Subcutaneous abdominal adipose tissue (tissue), 5 donors: ENCODE data around the gene LRRC31.

Source experiments
- H3K27ac ChIP-seq: one replicate; pipeline ENCODE4 v1.7.0; 2013; ENCODE audit warnings: low read depth, mild to moderate bottlenecking, inconsistent platforms, low read length, moderate library complexity
- H3K27me3 ChIP-seq, 5 donors: one replicate each; pipeline ENCODE4 v1.7.0; 2013; ENCODE audit warnings: low read length in 5 of 5, inconsistent platforms in 1 of 5; ENCODE audit not compliant: control insufficient read depth in 5 of 5, insufficient read depth in 4 of 5
- H3K36me3 ChIP-seq, 5 donors: one replicate each; pipeline ENCODE4 v1.7.0; 2013; ENCODE audit warnings: low read length in 5 of 5; ENCODE audit not compliant: control insufficient read depth in 5 of 5, insufficient read depth in 5 of 5
- H3K4me1 ChIP-seq, 5 donors: one replicate each; pipeline ENCODE4 v1.7.0; 2013; ENCODE audit warnings: low read length in 5 of 5, mild to moderate bottlenecking in 3 of 5, moderate library complexity in 1 of 5; ENCODE audit not compliant: control insufficient read depth in 5 of 5, insufficient read depth in 5 of 5
- H3K4me3 ChIP-seq, 5 donors: one replicate each; pipeline ENCODE4 v1.7.0; 2013; ENCODE audit warnings: low read length in 5 of 5, low read depth in 1 of 5
- H3K9ac ChIP-seq, 5 donors: one replicate each; pipeline ENCODE4 v1.7.0; 2013; ENCODE audit warnings: low read length in 5 of 5, mild to moderate bottlenecking in 4 of 5, moderate library complexity in 3 of 5
- H3K9me3 ChIP-seq, 5 donors: one replicate each; pipeline ENCODE4 v1.7.0; 2013; ENCODE audit warnings: low read length in 5 of 5; ENCODE audit not compliant: control insufficient read depth in 5 of 5
- donor health status: healthy.
- donor health status: healthy.
- donor health status: healthy.
- donor health status: healthy.
- donor health status: healthy.

LRRC31 gene

DNA sequence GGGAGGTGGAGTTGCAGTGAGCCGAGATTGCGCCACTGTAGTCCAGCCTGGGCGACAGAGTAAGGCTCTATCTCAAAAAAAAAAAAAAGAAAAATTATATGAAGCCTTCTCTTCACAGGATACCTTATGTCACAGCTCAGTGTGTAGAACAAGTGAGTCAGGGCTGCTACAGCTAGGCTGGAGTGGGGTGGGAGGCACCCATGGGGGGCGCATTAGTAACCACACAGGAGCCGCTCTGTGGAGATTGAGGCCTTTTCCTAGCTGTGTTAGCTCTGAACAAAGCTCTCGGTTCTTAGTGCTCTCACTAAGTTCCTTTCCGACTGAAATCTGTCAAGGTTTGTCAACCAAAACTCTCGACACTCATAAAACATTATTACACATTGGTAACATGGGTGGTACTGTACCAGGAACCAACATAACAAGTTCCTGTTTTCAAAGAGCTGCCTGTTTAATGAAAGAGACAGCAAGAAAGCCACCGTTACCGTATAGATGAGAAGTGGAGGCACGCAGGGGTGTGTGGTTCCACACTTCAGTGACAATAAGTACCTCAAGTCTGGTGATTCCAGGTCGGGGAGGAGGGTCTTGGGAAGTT is 4.5 kb downstream of the LRRC31 start:
- H3K9ac ChIP-seq: peak overlapping the region in 1 of 5 donors; percentile 39
- no peaks in the 10 kb centered on the region for H3K27me3 ChIP-seq
- H3K27ac ChIP-seq: no peak overlapping the region
- H3K36me3 ChIP-seq: no peaks in the 10 kb centered on the region
- peaks cover 0 to 9% (median 2%) of the 10 kb centered on the region in 5 donors for H3K4me1 ChIP-seq
- no peaks in the 10 kb centered on the region for H3K9me3 ChIP-seq
- H3K4me3 ChIP-seq: no peak overlapping the region

GRCh38 chr3:169864270-169864669 is 5.5 kb downstream of the LRRC31 start:
- H3K9me3 ChIP-seq: no peaks in the 10 kb centered on the region
- no peaks in the 10 kb centered on the region for H3K36me3 ChIP-seq
- H3K4me3 ChIP-seq: no peak overlapping the region
- H3K4me1 ChIP-seq: peaks cover 0 to 3% (median 0%) of the 10 kb centered on the region in 5 donors
- H3K9ac ChIP-seq: no peak overlapping the region
- no peaks in the 10 kb centered on the region for H3K27me3 ChIP-seq
- no peak overlapping the region for H3K27ac ChIP-seq

DNA sequence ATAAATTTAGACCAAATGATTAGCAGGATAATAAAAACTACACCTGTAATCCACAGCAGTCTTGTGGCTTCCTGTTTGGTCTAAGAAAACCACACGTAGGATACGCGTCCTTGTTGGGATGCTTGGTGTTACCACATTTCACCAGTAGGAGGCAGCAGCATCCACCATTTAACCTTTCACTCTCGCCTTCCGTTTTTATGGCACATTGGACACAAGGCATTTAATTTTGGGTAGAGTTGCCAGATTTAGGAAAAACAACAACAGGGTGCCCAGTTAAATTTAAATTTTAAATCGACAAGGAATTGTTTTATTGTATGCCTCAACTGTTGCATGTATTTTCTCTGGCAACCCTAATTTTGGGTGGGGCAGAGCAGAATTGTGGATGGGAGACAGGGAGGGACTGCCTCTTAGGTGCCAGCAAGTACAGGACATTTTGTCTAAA is 6.3 kb downstream of the LRRC31 start:
- Histone ChIP-seq H3K4me3 (no peak overlapping the region), H3K36me3 (no peaks in the 10 kb centered on the region), H3K27me3 (no peaks in the 10 kb centered on the region), H3K4me1 (peaks cover 0 to 3% (median 0%) of the 10 kb centered on the region in 5 donors), H3K9ac (no peak overlapping the region), H3K27ac (no peak overlapping the region), H3K9me3 (no peaks in the 10 kb centered on the region)

GRCh38 chr3:169861871-169862270 is 7.9 kb downstream of the LRRC31 start:
- Histone ChIP-seq H3K9ac (no peak overlapping the region), H3K4me3 (no peak overlapping the region), H3K27ac (no peak overlapping the region), H3K4me1 (peaks cover 0 to 3% (median 0%) of the 10 kb centered on the region in 5 donors), H3K36me3 (no peaks in the 10 kb centered on the region), H3K9me3 (no peaks in the 10 kb centered on the region), H3K27me3 (peaks cover 0 to 5% (median 0%) of the 10 kb centered on the region in 5 donors)

DNA sequence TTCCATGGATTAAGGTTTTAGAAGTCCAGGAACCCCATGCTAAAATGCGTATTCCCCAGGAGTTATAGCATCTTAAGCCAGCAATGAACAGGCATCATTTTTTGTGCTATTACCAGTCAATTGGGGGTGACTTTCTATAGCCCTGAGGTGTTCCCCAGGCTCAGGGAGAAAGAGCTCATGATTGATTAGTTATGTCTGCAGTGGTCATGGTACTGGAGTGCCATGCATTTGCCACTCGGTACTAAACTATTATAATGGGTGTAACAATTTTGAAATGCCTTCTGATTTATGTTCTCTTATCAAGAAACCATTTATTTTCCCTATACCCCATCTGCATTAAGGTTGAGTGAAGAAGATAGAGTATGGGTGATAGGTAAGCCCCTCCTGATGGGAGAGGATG is 11.9 kb downstream of the LRRC31 start:
- no peak overlapping the region for H3K4me3 ChIP-seq
- peaks cover 0 to 7% (median 2%) of the 10 kb centered on the region in 5 donors for H3K27me3 ChIP-seq
- no peaks in the 10 kb centered on the region for H3K9me3 ChIP-seq
- H3K27ac ChIP-seq: no peak overlapping the region
- no peaks in the 10 kb centered on the region for H3K36me3 ChIP-seq
- H3K9ac ChIP-seq: no peak overlapping the region
- H3K4me1 ChIP-seq: no peaks in the 10 kb centered on the region

DNA sequence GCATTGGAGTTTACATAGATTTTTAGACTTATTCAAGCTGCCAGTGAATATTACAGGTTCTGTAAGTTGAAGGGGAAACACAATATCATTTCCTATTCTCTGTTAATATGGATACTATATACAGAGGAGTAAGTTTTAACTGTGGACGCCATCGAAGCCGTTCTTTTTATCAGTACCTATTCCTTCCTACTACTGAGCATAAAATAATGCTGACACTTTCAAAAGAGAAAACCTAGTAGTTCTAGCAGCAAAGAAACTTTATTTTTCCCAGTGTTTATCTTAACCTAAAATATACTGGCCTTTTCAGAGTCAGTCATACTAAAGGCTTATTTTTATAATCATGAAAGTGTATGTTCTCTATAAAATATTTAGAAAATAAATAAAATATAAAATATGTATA is 14.2 kb downstream of the LRRC31 start:
- Histone ChIP-seq H3K27ac (no peak overlapping the region), H3K9ac (no peak overlapping the region), H3K36me3 (no peaks in the 10 kb centered on the region), H3K9me3 (no peaks in the 10 kb centered on the region), H3K4me1 (no peaks in the 10 kb centered on the region), H3K27me3 (peaks cover 0 to 9% (median 2%) of the 10 kb centered on the region in 5 donors), H3K4me3 (no peak overlapping the region)

DNA sequence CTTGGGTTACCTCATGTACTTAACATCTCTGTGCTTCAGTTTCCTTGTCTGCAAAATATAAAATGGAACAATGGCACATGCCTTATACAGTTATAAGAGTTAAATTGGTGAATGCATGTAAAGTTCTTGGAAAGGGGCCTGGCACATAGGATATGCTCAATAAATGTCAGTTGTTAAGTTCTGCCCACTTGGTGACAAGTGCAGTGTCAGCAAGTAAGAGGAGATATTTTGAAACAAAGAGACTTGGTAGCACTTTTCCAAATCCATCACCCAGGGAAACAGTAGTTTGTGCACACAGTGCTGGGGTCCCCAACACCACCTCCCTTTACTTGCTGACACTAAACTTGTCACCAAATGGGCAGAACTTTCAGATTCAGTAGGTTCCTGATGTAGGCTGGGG is 19.1 kb downstream of the LRRC31 start:
- Histone ChIP-seq H3K4me1 (peaks cover 0 to 6% (median 0%) of the 10 kb centered on the region in 5 donors), H3K9me3 (no peaks in the 10 kb centered on the region), H3K4me3 (no peak overlapping the region), H3K36me3 (no peaks in the 10 kb centered on the region), H3K27me3 (peaks cover 0 to 4% (median 2%) of the 10 kb centered on the region in 5 donors), H3K9ac (no peak overlapping the region), H3K27ac (no peak overlapping the region)

- no peaks in the 10 kb centered on the region for H3K36me3 ChIP-seq
- peaks cover 0 to 4% (median 1%) of the 10 kb centered on the region in 5 donors for H3K27me3 ChIP-seq
- no peaks in the 10 kb centered on the region for H3K9me3 ChIP-seq
- H3K4me1 ChIP-seq: peaks cover 0 to 6% (median 0%) of the 10 kb centered on the region in 5 donors
- no peak overlapping the region for H3K27ac ChIP-seq
- H3K9ac ChIP-seq: no peak overlapping the region
- no peak overlapping the region for H3K4me3 ChIP-seq
These were observed 21.0 kb downstream of the LRRC31 start for GRCh38 chr3:169848741-169849140.

DNA sequence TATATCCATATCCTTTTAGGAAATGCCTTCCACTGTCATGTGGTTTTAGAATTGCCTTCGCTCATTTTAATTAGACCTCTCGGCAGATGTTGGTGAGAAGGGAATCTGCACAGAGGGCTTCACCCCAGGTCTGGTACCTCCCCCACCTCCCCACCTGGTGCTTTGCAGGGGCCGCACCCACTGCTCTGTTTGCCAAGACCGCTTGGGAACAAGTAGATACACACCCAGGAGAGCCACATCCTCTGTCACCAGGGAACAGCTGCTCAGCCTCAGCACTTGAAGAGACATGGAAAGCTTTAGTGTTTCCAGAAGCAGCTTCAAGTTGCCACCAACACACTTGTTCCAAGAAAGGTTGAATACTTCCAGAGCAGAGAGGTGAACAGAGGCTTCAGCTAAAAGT is 21.8 kb downstream of the LRRC31 start:
- H3K9me3 ChIP-seq: no peaks in the 10 kb centered on the region
- H3K36me3 ChIP-seq: no peaks in the 10 kb centered on the region
- no peak overlapping the region for H3K27ac ChIP-seq
- H3K4me3 ChIP-seq: no peak overlapping the region
- no peak overlapping the region for H3K9ac ChIP-seq
- peaks cover 0 to 6% (median 0%) of the 10 kb centered on the region in 5 donors for H3K4me1 ChIP-seq
- peaks cover 0 to 4% (median 0%) of the 10 kb centered on the region in 5 donors for H3K27me3 ChIP-seq

DNA sequence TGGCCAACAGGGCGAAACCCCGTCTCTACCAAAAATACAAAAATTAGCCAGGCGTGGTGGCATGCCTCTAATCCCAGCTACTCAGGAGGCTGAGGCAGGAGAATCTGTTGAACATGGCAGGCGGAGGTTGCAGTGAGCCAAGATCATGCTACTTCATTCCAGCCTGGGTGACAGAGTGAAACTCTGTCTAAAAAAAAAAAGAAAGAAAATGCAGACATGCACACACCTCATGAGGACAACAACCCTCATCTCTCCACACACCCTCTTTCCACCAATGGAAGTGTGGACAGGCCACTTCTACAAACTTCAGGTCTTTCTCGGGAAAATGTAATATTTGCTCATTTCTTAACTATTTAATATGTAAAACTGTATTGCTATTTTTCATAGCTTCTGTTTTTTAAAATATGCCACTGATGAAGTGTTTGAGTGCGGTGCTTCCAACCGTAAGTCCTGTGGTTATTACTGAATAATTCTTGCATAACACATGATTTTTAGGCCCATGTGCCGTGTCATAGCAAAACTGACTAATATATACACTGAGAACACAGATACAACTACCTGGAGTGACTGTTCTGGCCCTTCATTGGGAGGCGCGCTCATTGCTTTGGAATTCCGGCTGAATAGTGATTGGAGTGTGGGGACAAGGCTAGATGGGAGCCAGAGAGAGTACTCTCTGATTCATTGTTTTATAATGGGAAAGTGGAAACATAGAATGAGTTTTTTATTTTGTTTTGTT is 23.1 kb downstream of the LRRC31 start:
- Histone ChIP-seq H3K36me3 (no peaks in the 10 kb centered on the region), H3K9me3 (no peaks in the 10 kb centered on the region), H3K4me1 (peaks cover 0 to 6% (median 0%) of the 10 kb centered on the region in 5 donors), H3K27ac (no peak overlapping the region), H3K4me3 (no peak overlapping the region), H3K27me3 (no peaks in the 10 kb centered on the region), H3K9ac (no peak overlapping the region)
